Lung microvascular endothelial cell (primary cell): ENCODE data around the gene RAVER2. TPM values are rescaled to one million over a fixed set of nuclear protein-coding genes. Genes with fewer than 3 reads are reported as not detected.

Experiments
- DNase-seq, 2 donors: peaks; one replicate each; pipeline versions ENCODE4 v3.0.0 to v3.0.0-alpha.2; 2010; ENCODE audit warnings: low read depth in 2 of 2
- total RNA-seq: library from RNA; depleted of rRNA; stranded (reverse); fragments of >200 nt; gene quantifications from 2 replicates; pipeline ENCODE4 v1.2.1, GENCODE V29; 2014

Gene RAVER2
- total RNA-seq, 1 donor from 2014 or later = 0.79 TPM

DNA sequence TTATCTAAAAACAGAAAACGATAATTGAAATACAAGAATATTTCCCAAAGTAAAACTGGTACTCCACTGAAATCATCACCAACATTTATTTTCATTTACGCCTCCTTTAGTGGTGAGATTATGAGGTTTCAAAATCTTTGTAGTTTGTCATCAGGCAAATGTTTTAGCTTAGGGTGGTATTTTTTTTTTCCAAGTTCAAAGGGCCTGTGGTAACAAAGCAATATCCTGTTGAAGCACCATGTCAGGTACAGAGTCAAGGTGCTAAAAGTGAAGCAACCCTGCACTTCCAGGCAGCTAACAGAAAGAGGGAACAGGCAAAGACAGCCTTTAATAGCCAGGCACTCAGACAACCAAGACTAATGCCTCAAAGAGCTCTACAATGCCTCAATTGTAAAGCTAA lies 132.3 kb downstream of the RAVER2 start:
- DNase-seq = no peak

DNA sequence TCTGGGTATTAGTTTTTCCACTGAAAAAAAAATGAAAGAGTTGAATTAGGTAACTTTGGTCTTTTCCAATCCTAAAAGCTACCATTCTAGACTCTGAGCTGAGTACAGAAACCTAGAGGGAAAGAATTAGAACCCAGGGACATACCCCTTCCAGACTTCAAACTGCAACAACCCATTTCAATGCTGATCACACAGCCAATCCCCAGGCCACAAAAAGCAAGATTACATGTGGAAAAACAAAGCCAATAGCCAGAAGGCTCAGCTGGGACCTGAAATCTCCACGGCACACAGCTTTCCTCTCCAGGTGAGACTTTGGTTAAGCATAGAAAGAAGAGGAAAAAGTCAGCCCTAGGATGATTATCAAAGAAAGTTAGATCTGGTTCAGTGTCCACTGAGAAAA lies 132.7 kb downstream of the RAVER2 start:
- DNase-seq = no peak

DNA sequence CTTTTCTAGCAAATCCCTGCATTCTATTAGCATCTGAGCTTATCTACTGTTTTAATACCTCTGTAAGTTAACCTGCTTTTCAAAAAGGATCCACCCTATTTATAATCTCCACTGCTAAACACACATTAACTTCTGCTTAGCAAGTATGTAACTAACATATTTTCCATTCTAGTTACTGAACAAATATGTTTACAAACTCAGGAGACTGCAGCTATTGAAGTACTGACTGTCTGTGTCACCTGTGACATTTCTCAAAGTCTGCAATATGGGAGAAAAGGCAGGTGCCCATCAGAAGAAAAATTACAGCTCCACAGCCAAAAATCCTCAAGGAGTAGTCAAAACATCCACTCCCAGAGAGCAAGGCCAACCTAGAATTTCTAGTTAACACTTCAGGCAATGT lies 133.2 kb downstream of the RAVER2 start:
- DNase-seq = no peak

DNA sequence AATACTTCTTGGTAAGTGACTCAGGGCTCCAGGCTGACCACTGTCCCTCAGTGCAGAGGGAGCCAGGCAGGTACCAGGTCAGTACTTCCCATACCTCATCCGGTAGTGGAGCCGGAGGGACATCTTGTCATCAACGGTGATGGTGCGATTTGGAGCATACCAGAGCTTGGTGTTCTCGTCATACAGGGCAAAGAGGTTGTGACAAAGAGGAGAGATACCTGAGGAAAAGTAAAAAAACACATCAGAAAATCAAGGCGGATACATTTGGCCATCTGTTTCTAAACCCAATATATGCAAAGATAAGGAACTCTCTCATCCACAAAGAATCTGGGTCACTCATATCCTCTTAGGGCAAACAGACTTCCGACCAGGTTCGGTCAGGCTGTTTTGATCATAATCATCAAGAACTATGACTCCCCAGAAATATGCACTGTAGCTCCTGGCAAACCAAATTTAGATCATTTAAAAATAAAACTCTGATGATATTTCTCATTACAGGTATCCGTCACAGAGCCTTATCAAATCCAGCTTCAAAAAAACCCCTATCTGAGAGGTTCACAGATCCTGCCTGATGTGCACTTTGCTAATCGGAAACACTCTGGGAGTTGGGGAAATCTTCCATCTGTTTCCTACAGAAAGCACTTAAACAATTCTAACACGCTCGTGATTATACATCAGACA lies 134.2 kb downstream of the RAVER2 start:
- DNase-seq = peak; percentile 83 to 93

DNA sequence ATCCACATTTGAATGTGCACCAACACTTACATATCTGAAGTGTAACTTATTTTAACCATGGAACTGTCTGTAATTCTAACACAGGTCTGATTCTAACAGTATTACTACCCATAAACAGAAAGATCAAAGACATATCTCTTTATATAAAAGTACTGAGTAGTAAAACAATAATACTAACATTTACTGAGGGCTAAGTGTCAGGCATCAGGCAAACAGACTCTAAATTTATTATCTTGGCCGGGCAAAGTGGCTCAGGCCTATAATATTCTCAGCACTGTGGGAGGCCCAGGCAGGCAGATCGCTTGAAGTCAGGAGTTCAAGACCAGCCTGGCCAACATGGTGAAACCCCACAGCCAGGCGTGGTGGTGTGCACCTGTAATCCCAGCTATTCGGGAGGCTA lies 135.6 kb downstream of the RAVER2 start:
- DNase-seq = no peak

DNA sequence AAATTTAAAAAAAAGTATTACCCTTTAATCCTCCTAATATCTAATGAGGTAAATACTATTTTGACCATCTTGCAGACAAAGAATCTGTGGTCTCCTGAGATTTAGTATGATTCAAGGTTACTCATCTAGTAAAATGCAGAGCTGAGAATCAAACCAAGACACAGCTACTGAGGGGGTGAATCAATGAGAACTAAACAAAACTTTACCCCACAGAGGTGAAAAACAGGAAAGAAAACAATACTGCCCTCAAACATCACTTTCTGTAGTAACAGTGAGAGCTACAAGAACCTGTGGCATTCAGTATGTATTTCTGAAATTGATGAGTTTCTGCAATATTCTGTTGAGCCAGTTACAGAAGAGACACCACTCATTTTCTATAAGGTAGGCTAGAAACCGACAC lies 136.4 kb downstream of the RAVER2 start:
- DNase-seq = peak in 1 of 2 donors; percentile 56

Other genes starting within 250 kb of the RAVER2 start
- gene JAK1, start 221.5 kb downstream of the RAVER2 start, total RNA-seq = 124 and 125 TPM in 2 replicates